ENCODE results near the gene TRIM51G.
"Not testable (repeated sequence)": the region's sequence is repeated elsewhere in the genome, so short reads cannot be mapped to it uniquely, and the experiment has no call there.

Gene TRIM51G, protein sequence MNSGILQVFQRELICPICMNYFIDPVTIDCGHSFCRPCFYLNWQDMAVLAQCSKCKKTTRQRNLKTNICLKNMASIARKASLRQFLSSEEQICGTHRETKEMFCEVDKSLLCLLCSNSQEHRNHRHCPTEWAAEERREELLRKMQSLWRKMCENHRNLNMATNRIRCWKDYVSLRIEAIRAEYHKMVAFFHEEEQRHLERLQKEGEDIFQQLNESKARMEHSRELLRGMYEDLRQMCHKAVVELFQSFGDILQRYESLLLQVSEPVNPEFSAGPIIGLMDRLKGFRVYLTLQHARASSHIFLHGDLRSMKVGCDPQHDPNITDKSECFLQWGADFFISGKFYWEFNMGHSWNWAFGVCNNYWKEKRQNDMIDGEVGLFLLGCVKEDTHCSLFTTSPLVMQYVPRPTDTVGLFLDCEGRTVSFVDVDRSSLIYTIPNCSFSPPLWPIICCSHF

DNA sequence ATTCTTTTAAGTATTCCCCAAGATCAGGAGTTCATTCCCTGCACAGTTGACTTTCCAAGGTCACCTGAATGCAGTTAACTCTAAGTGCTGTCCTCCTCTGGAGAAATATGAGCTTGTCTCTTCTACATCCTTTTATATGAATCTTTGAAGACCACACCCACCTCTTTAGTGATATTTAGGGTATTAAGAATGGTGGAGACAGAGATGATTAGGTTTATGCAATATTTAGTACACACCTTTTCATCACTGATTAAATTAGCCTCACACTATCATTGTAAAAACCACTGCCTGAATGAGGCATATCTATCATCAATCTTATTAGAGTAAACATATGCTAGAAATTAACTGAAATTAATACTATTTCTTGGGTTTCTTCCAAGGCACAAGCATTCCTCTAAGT is at the start of gene TRIM51G:
TSS of gene TRIM51G (minus strand) at position 101 of the 400 bp plus-strand sequence. CDS start 2,190 bp downstream, outside the sequence.
- not testable (repeated sequence) for DNase-seq (ENCODE audit: low read depth)

DNA sequence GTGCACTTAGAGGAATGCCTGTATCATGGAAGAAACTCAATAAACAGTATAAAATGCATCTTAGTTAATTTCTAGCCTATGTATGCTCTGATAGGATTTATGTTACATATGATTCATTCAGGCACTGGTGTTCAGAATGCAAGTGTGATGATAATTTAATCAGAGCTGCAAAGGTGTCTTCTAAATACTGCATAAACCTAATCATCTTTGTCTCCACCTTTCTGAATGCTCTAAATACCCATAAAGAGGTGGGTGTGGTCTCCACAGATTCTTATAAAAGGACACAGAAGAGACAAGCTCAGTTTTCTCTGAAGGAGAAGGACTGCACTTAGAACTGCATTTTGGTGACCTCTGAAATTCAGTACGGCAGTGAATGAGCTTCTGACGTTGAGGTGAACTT is 44.8 kb upstream of the TRIM51G start, which contains the start of gene TRIM49B:
TSS of gene TRIM49B (plus strand) at position 301 of the 400 bp plus-strand sequence. CDS start 2,777 bp downstream, outside the sequence.
- not testable (repeated sequence) for DNase-seq (ENCODE audit: low read depth)

DNA sequence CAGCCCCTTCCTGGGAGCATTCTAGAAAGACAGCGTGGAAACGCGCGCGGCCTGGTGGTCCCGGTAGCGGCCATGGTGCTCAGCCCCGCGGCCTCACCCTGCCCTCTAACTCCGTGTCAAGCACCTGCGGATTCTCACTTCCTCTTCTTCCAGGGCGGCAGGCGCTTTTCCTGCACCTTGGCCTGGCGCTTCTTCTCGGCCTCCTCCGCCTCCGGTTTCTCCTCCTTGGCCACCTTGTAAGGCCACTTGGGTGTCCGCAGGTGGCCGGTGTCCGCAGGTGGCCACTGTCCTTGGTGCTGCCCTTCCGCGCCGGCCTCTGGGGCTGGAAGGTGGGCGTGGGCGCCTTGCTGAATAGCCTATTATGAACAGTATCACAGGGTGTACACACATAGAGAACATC is 15.1 kb downstream of the TRIM51G start:
- DNase-seq (ENCODE audit: low read depth), result not testable (repeated sequence)

DNA sequence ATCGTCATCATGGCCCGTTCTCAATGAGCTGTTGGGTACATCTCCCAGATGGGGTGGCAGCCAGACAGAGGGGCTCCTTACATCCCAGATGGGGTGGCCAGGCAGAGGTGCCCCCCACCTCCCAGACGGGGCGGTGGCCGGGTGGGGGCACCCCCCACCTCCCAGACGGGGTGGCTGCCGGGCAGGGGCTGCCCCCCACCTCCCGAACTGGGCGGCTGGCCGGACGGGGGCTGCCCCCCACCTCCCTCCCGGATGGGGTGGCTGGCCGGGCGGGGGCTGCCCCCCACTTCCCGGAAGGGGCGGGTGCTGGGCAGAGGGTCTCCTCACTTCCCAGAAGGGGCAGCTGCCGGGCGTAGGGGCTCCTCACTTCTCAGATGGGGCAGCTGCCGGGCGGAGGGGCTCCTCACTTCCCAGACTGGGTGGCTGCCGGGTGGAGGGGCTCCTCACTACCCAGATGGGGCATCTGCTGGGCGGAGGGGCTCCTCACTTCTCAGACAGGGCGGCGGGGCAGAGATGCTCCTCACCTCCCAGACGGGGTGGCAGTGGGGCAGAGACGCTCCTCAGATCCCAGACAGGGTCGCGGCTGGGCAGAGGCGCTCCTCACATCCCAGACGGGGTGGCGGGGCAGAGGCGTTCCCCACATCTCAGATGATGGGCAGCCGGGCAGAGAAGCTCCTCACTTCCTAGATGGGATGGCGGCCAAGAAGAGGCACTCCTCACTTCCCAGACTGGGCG is 28.2 kb downstream of the TRIM51G start:
- not testable (repeated sequence) for DNase-seq (ENCODE audit: low read depth)

DNA sequence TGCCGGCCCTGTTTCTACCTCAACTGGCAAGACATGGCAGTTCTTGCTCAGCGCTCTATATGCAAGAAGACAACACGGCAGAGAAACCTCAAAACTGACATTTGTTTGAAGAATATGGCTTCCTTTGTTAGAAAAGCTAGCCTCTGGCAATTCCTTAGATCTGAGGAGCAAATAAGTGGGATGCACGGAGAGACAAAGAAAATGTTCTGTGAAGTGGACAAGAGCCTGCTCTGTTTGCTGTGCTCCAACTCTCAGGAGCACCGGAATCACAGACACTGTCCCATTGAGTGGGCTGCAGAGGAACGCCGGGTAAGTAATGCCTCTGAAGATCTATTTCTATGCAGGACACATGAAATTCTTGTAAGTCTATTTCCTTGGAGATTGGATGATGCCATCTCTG is 37.9 kb downstream of the TRIM51G start:
- DNase-seq (ENCODE audit: low read depth), result not testable (repeated sequence)
